ENCODE data around the gene GTPBP6.

DNA sequence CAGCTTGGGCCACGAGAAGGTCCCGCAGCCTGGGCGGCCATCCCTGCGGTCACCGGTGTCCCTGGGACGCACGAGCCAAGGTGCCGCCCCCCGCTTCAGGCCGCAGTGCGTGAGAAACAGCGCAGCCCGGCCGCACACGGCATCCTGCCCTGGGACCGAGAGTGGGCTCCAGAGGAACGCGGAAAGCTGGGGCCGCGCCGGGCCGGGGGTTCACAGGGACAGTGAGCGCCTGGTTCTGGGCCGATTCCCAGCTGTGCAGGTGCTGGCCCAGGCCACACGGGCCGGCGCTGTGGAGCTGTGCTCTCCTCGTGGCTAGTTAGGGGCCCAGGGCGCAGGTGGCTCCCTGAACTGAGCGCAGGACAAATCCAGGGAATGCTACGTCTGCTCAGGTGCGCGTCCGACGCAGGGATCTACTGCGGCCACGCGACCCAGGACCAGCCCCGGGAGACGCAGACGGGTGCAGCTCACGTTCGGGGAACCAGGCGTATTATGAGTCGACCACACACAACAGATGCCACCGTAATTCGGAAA is 25.8 kb upstream of the GTPBP6 start:
- TF ChIP-seq POLR2A (IDR thresholded peaks at IDR 0.05) (no peak), CTCF (IDR thresholded peaks at IDR 0.05) (no peak), POLR2AphosphoS5 (IDR thresholded peaks at IDR 0.05) (no peak), EP300 (IDR thresholded peaks at IDR 0.05) (no peak)
